NCI-H446 (cell line): Measurements from ENCODE around the gene OR2A5.
"Not testable (repeated sequence)": the region's sequence is repeated elsewhere in the genome, so short reads cannot be mapped to it uniquely, and the experiment has no call there.

ENCODE experiments used
- DNase-seq, 2 experiments: peaks; one replicate each; lab custom pipeline; 2025; lab: John Stamatoyannopoulos, UW

OR2A5 gene

GRCh38 chr7:144048648-144049047 lies at the start of gene OR2A5:
Gene OR2A5 (plus strand): TSS chr7:144048948. CDS start chr7:144050402, 1,454 bp downstream.
- DNase-seq = no peak

- no peak for DNase-seq
Measured at GRCh38 chr7:144000020-144000419, 48.7 kb upstream of the OR2A5 start, which contains the start of gene OR6B1. Gene OR6B1 (plus strand): TSS chr7:144000320. CDS start chr7:144003997, 3,677 bp downstream.

GRCh38 chr7:144001543-144001942 lies 47.2 kb upstream of the OR2A5 start:
- DNase-seq = no peak

- no peak for DNase-seq
Measured at GRCh38 chr7:144004703-144005102, 44.0 kb upstream of the OR2A5 start.

- DNase-seq = no peak
Measured at GRCh38 chr7:144006029-144006691, 42.6 kb upstream of the OR2A5 start.

GRCh38 chr7:144006692-144007042 lies 42.1 kb upstream of the OR2A5 start:
- DNase-seq = no peak

GRCh38 chr7:144009361-144009760 lies 39.4 kb upstream of the OR2A5 start:
- DNase-seq = no peak

GRCh38 chr7:144010061-144010460 lies 38.7 kb upstream of the OR2A5 start:
- DNase-seq = not testable (repeated sequence)

- DNase-seq = not testable (repeated sequence)
Measured at GRCh38 chr7:144010821-144011220, 37.9 kb upstream of the OR2A5 start.

- DNase-seq = no peak
Measured at GRCh38 chr7:144011458-144012230, 37.1 kb upstream of the OR2A5 start.

GRCh38 chr7:144018065-144018464 lies 30.7 kb upstream of the OR2A5 start:
- DNase-seq = no peak

- DNase-seq = no peak
Measured at GRCh38 chr7:144019457-144019856, 29.3 kb upstream of the OR2A5 start.

GRCh38 chr7:144020340-144020739 lies 28.4 kb upstream of the OR2A5 start:
- no peak for DNase-seq

- DNase-seq = no peak
Measured at GRCh38 chr7:144022169-144022568, 26.6 kb upstream of the OR2A5 start.

GRCh38 chr7:144023171-144023827 lies 25.4 kb upstream of the OR2A5 start:
- DNase-seq = no peak

- DNase-seq = no peak
Measured at GRCh38 chr7:144024213-144024612, 24.5 kb upstream of the OR2A5 start.

- no peak for DNase-seq
Measured at GRCh38 chr7:144026203-144026883, 22.4 kb upstream of the OR2A5 start.

GRCh38 chr7:144027070-144027469 lies 21.7 kb upstream of the OR2A5 start:
- DNase-seq = peak in 1 of 2 experiments; percentile 12

- no peak for DNase-seq
Measured at GRCh38 chr7:144027974-144028373, 20.8 kb upstream of the OR2A5 start.

GRCh38 chr7:144028547-144028946 lies 20.2 kb upstream of the OR2A5 start:
- no peak for DNase-seq

- no peak for DNase-seq
Measured at GRCh38 chr7:144032516-144032915, 16.2 kb upstream of the OR2A5 start.

GRCh38 chr7:144032985-144033709 lies 15.6 kb upstream of the OR2A5 start:
- no peak for DNase-seq
